Cardiac muscle cell (in vitro differentiated cells and primary cell): ENCODE data around the gene NDUFB11. TPM values are rescaled to one million over a fixed set of nuclear protein-coding genes. Genes with fewer than 3 reads are reported as not detected.

ENCODE experiments used
- DNase-seq, 2 donors: peaks; one replicate each; pipeline versions ENCODE4 v3.0.0 to v3.0.0-alpha.2; 2010 to 2017; ENCODE audit warnings: low read depth in 1 of 2, low spot score in 1 of 2
- H3K27ac ChIP-seq: fragments of 200-600 bp; sonication (generic); 2 replicates; pipeline ENCODE4 v1.5.1; 2016
- H3K27me3 ChIP-seq: fragments of 200-600 bp; sonication (generic); 2 replicates; pipeline ENCODE4 v1.6.0; 2016; ENCODE audit warnings: control low read depth
- H3K36me3 ChIP-seq: fragments of 200-600 bp; sonication (generic); 2 replicates; pipeline ENCODE4 v1.5.1; 2016; ENCODE audit warnings: control low read depth
- H3K4me1 ChIP-seq: fragments of 200-600 bp; sonication (generic); 2 replicates; pipeline ENCODE4 v1.8.1; 2017; ENCODE audit warnings: low read depth, mild to moderate bottlenecking, mixed run types
- H3K4me3 ChIP-seq: fragments of 200-600 bp; sonication (generic); 2 replicates; pipeline ENCODE4 v1.5.1; 2016; ENCODE audit warnings: mild to moderate bottlenecking
- H3K9me3 ChIP-seq: fragments of 200-600 bp; sonication (generic); 2 replicates; pipeline ENCODE4 v1.5.1; 2017; ENCODE audit warnings: low read depth, mild to moderate bottlenecking, control low read depth
- polyA plus RNA-seq: library from polyadenylated mRNA; unstranded; fragments of >200 nt; fragmentation: Nextera tagmentation; extraction: Ambion mirVana; gene quantifications from 2 replicates; pipeline ENCODE4 v1.2.1, GENCODE V29; 2016
- total RNA-seq: library from RNA; depleted of rRNA; stranded (reverse); fragments of >200 nt; gene quantifications from 2 replicates; pipeline ENCODE4 v1.2.3, GENCODE V29; 2016
- TF ChIP-seq, protein P1 (sequence below): IDR thresholded peaks from 2 replicates; pipeline ENCODE4 v1.5.1; 2012; ENCODE audit warnings: low read depth, mild to moderate bottlenecking, low read length

Gene NDUFB11
- total and polyA plus RNA-seq, 2 experiments from 2014 or later = 87.2 to 269 TPM

DNA sequence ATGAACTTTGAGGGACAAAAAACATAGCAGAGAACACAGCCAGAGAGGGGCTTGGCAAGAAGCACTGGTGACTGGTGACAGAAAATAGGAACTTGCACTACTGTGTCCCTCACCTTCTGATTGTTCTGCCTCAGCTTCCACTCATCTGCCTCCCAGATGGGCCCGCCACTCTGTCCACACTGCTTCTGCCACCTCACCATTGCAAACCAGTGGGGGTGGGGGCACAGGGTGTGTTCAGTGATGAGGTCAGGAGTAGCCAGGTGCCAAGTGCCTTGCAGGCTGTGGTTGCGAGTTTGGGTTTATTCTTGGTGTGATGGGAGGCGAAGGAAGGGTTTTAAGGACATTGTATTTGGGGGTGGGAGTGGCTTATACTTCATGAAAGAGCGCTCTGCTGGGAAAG lies 40.0 kb upstream of the NDUFB11 start:
- Histone ChIP-seq H3K27me3 (no peaks in the 10 kb centered on the region), H3K4me3 (no peak overlapping the region), H3K4me1 (no peaks in the 10 kb centered on the region), H3K9me3 (no peaks in the 10 kb centered on the region), H3K27ac (no peak overlapping the region), H3K36me3 (no peaks in the 10 kb centered on the region)
- DNase-seq = no peak
- TF ChIP-seq, protein P1, sequence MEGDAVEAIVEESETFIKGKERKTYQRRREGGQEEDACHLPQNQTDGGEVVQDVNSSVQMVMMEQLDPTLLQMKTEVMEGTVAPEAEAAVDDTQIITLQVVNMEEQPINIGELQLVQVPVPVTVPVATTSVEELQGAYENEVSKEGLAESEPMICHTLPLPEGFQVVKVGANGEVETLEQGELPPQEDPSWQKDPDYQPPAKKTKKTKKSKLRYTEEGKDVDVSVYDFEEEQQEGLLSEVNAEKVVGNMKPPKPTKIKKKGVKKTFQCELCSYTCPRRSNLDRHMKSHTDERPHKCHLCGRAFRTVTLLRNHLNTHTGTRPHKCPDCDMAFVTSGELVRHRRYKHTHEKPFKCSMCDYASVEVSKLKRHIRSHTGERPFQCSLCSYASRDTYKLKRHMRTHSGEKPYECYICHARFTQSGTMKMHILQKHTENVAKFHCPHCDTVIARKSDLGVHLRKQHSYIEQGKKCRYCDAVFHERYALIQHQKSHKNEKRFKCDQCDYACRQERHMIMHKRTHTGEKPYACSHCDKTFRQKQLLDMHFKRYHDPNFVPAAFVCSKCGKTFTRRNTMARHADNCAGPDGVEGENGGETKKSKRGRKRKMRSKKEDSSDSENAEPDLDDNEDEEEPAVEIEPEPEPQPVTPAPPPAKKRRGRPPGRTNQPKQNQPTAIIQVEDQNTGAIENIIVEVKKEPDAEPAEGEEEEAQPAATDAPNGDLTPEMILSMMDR = no peak

DNA sequence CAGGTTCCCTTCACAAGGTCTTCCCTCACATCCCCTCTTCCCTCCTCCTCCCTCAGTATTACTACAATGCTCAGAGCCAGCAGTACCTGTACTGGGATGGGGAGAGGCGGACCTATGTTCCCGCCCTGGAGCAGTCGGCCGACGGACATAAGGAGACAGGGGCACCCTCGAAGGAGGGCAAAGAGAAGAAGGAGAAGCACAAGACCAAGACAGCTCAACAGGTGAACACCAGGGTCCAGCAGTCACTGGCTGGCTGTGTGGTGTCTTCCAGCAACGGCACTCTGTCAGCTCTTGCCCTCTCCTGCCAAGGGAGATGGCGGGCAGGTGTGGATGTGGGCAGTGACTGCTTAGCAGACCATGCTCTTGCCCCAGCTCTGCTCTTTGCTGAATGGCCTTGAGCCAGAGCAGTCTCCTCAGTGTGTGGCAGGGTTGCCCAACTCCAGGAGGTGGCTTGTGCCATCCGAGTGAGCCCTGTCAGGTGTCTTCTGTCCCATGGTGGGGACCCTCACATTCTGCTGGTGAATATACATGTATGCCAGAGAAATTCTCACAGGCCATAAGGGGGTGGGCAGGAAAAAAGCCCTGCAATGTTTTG lies 37.7 kb upstream of the NDUFB11 start:
- H3K9me3 ChIP-seq = no peaks in the 10 kb centered on the region
- H3K27me3 ChIP-seq = no peaks in the 10 kb centered on the region
- TF ChIP-seq, protein P1 = no peak
- no peak overlapping the region for H3K4me3 ChIP-seq
- no peaks in the 10 kb centered on the region for H3K4me1 ChIP-seq
- H3K27ac ChIP-seq = no peak overlapping the region
- DNase-seq = no peak
- no peaks in the 10 kb centered on the region for H3K36me3 ChIP-seq

DNA sequence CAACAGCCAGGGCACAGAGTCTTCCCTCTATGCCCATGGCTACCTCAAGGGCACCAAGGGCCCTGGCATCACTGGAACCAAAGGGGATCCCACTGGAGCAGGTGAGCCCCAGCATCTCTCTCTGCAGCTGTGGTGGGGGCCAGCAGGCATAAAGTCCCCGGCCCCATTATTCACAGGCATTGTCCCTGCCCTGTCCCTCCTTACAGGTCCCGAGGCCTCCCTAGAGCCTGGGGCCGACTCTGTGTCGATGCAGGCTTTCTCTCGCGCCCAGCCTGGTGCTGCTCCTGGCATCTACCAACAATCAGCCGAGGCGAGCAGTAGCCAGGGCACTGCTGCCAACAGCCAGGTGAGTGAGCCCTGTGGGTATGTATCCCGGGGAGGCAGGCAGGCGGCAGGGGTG lies 36.8 kb upstream of the NDUFB11 start:
- no peaks in the 10 kb centered on the region for H3K4me1 ChIP-seq
- no peak overlapping the region for H3K4me3 ChIP-seq
- TF ChIP-seq, protein P1 = no peak
- H3K27me3 ChIP-seq = no peaks in the 10 kb centered on the region
- DNase-seq = no peak
- H3K36me3 ChIP-seq = no peaks in the 10 kb centered on the region
- H3K9me3 ChIP-seq = no peaks in the 10 kb centered on the region
- H3K27ac ChIP-seq = no peak overlapping the region

DNA sequence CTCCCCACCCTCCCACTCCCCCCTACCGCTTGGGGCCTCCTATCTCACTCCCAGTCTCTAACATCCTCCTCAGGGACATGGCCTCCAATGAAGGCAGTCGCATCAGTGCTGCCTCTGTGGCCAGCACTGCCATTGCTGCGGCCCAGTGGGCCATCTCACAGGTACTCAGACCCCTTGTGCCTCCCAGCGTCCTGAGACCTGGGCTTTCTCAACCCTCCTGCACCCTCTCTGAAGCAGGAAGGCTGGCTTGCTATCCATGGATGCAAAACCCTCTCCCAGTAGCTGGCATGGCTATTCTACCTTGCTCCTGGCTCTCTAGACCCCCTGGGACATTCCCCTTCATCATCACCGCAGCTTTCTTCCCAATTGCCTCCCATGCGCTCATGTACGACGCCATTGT lies 35.8 kb upstream of the NDUFB11 start:
- no peaks in the 10 kb centered on the region for H3K36me3 ChIP-seq
- TF ChIP-seq, protein P1 = no peak
- H3K4me3 ChIP-seq = no peak overlapping the region
- DNase-seq = no peak
- H3K27me3 ChIP-seq = no peaks in the 10 kb centered on the region
- H3K27ac ChIP-seq = no peak overlapping the region
- no peaks in the 10 kb centered on the region for H3K4me1 ChIP-seq
- no peaks in the 10 kb centered on the region for H3K9me3 ChIP-seq

DNA sequence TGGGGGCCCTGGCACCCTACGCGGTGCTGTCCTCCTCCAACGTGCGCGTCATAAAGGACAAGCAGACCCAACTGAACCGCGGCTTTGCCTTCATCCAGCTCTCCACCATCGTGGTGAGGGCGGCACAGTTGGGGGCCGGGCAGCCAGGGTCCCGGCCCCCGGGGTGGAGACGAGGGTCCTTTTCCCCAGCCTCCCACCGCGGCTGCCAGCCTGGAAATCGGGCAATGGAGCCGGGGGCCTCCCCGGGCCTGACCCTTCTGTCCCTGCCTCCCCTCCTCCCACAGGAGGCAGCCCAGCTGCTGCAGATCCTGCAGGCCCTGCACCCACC lies 35.4 kb upstream of the NDUFB11 start:
- Histone ChIP-seq H3K27me3 (no peaks in the 10 kb centered on the region), H3K36me3 (no peaks in the 10 kb centered on the region)
- TF ChIP-seq, protein P1 = no peak

More for the DNA sequence above, 35.4 kb upstream of the NDUFB11 start:
- Histone ChIP-seq H3K9me3 (no peaks in the 10 kb centered on the region), H3K27ac (no peak overlapping the region), H3K4me1 (no peaks in the 10 kb centered on the region), H3K4me3 (no peak overlapping the region)
- DNase-seq = no peak
